K562 (cell line): Measurements from ENCODE around the gene TIMM8A. TPM values are rescaled to one million over a fixed set of nuclear protein-coding genes. Genes with fewer than 3 reads are reported as not detected.
A peak's percentile ranks its signal among the peaks of the same experiment; 100 is the strongest.

ENCODE experiments used
- DPF2 ChIP-seq: fragments of 450-650 bp; IDR thresholded peaks from 2 replicates; pipeline ENCODE4 v1.6.1; 2016
- HDAC2 ChIP-seq: fragments of 450-650 bp; IDR thresholded peaks from 2 replicates; pipeline ENCODE4 v1.6.1; 2016; ENCODE audit warnings: mild to moderate bottlenecking
- MAFF ChIP-seq: IDR thresholded peaks from 2 replicates; pipeline ENCODE4 v1.6.1; 2012; ENCODE audit warnings: low read length, improper control_type of control experiment
- NFE2 ChIP-seq: IDR thresholded peaks from 2 replicates; pipeline ENCODE4 v1.6.1; 2014; ENCODE audit warnings: antibody characterized with exemption, low read depth
- NR2C2 ChIP-seq, 2 experiments: fragments of 200-800 bp in 1 of 2; sonication (Bioruptor generic) in 1 of 2; sonication (generic) in 1 of 2; formaldehyde crosslinking in 1 of 2; IDR thresholded peaks; 2 replicates each; pipeline versions ENCODE4 v1.6.1 to v1.8.0; 2016 to 2022; ENCODE audit warnings: mild to moderate bottlenecking in 1 of 2, missing compliant biosample characterization in 1 of 2, missing genetic modification characterization in 1 of 2, missing genetic modification reagents in 1 of 2
- ZNF175 ChIP-seq: fragments of 200-800 bp; sonication (Bioruptor generic); IDR thresholded peaks from 2 replicates; pipeline ENCODE4 v1.6.1; 2016; ENCODE audit warnings: low read depth, mild to moderate bottlenecking, missing genetic modification characterization, missing compliant biosample characterization
- ZNF316 ChIP-seq: fragments of 450-650 bp; IDR thresholded peaks from 2 replicates; pipeline ENCODE4 v1.6.1; 2016
- polyA plus RNA-seq, 8 experiments: library from polyadenylated mRNA; depleted of rRNA in 4 of 8; stranded (reverse) in 5 of 8; unstranded in 3 of 8; fragments of >200 nt; fragmentation: Nextera tagmentation in 2 of 8; fragmentation: Illumina TruSeq in 1 of 8; extraction: Ambion mirVana in 2 of 8; extraction: Trizol in 1 of 8; gene quantifications; 2 replicates each; pipeline versions ENCODE4 v1.2.1 to v1.2.3, GENCODE V29; 2011 to 2014; ENCODE audit warnings: inconsistent platforms in 1 of 8, missing spikeins in 1 of 8
- total RNA-seq, 7 experiments: library from RNA; depleted of rRNA in 6 of 7; stranded (reverse); fragments of >200 nt in 6 of 7; fragmentation: Illumina TruSeq in 2 of 7; extraction: Trizol in 2 of 7; gene quantifications; 2 replicates each; pipeline versions ENCODE4 v1.2.1 to v1.2.3, GENCODE V29; 2011 to 2021; ENCODE audit warnings: low replicate concordance in 1 of 7
- TF ChIP-seq, protein P1 (sequence below): fragments of 450-650 bp; IDR thresholded peaks from 2 replicates; pipeline ENCODE4 v1.6.1; 2017; ENCODE audit warnings: antibody characterized with exemption, mild to moderate bottlenecking
- TF ChIP-seq, protein P2 (sequence below): fragments of 250-450 bp; sonication (Bioruptor Pico); IDR thresholded peaks from 2 replicates; pipeline ENCODE4 v1.9.0; 2021; ENCODE audit warnings: mild to moderate bottlenecking
- TF ChIP-seq, protein P3 (sequence below), 2 experiments: fragments of 450-650 bp in 1 of 2; sonication (generic) in 1 of 2; formaldehyde crosslinking in 1 of 2; IDR thresholded peaks in 1 of 2; conservative IDR thresholded peaks in 1 of 2; 2 replicates each; pipeline versions ENCODE4 v1.6.1 to v1.8.1; 2016 to 2023; ENCODE audit warnings: mild to moderate bottlenecking in 2 of 2, moderate library complexity in 2 of 2, inconsistent platforms in 1 of 2, missing genetic modification reagents in 1 of 2

The TIMM8A gene
- total and polyA plus RNA-seq, 9 of the 15 experiments (the other 6 are each of a cell fraction or from before 2014, with no cell fraction given) = 10.9 to 132 (median 41.1) TPM

DNA sequence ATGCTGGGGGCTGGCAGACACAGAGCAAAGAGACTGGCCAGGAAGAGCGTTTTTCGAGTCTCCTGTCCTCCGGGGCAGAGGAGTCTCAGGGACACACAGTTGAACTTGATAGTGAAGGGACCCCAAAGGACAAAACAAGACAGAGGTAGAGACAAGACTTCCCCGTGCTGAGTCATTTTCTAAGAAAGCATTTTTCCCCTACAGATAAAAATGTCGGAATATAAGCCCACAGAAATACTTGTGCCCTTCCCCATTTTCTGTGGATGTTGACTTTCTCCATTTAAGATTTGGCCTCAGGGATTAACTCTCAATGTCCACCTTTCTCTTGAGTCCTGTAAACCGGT lies 38.0 kb upstream of the TIMM8A start (continued):
- TF ChIP-seq, protein P1, sequence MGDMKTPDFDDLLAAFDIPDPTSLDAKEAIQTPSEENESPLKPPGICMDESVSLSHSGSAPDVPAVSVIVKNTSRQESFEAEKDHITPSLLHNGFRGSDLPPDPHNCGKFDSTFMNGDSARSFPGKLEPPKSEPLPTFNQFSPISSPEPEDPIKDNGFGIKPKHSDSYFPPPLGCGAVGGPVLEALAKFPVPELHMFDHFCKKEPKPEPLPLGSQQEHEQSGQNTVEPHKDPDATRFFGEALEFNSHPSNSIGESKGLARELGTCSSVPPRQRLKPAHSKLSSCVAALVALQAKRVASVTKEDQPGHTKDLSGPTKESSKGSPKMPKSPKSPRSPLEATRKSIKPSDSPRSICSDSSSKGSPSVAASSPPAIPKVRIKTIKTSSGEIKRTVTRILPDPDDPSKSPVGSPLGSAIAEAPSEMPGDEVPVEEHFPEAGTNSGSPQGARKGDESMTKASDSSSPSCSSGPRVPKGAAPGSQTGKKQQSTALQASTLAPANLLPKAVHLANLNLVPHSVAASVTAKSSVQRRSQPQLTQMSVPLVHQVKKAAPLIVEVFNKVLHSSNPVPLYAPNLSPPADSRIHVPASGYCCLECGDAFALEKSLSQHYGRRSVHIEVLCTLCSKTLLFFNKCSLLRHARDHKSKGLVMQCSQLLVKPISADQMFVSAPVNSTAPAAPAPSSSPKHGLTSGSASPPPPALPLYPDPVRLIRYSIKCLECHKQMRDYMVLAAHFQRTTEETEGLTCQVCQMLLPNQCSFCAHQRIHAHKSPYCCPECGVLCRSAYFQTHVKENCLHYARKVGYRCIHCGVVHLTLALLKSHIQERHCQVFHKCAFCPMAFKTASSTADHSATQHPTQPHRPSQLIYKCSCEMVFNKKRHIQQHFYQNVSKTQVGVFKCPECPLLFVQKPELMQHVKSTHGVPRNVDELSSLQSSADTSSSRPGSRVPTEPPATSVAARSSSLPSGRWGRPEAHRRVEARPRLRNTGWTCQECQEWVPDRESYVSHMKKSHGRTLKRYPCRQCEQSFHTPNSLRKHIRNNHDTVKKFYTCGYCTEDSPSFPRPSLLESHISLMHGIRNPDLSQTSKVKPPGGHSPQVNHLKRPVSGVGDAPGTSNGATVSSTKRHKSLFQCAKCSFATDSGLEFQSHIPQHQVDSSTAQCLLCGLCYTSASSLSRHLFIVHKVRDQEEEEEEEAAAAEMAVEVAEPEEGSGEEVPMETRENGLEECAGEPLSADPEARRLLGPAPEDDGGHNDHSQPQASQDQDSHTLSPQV = peak; percentile 18; the same call in 1 of the 2 replicates
- TF ChIP-seq, protein P2, sequence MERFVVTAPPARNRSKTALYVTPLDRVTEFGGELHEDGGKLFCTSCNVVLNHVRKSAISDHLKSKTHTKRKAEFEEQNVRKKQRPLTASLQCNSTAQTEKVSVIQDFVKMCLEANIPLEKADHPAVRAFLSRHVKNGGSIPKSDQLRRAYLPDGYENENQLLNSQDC (CRISPR knock-in tag) = no peak
- peak; percentile 50; the same call in 1 of the 2 replicates for TF ChIP-seq ZNF316
- TF ChIP-seq ZNF175 = 0 out of 2 replicates have a peak, but pooled peaks have one; percentile 13
- TF ChIP-seq NFE2 = peak; percentile 60
- peak; percentile 38; the same call in 1 of the 2 replicates for TF ChIP-seq MAFF
- TF ChIP-seq NR2C2 (CRISPR knock-in tag; IDR thresholded peaks at IDR 0.05) = no peak
- peak; percentile 70; the same call in 1 of the 2 replicates for TF ChIP-seq NR2C2 (tag; IDR thresholded peaks at IDR 0.05)
- TF ChIP-seq HDAC2 = 0 out of 2 replicates have a peak, but pooled peaks have one; percentile 0
- TF ChIP-seq DPF2 = peak; percentile 39
- TF ChIP-seq, protein P3, sequence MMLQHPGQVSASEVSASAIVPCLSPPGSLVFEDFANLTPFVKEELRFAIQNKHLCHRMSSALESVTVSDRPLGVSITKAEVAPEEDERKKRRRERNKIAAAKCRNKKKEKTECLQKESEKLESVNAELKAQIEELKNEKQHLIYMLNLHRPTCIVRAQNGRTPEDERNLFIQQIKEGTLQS (IDR thresholded peaks at IDR 0.05) = peak; percentile 1; the same call in 1 of the 2 replicates
- TF ChIP-seq, protein P3 (CRISPR knock-in tag; conservative IDR thresholded peaks at IDR 0.05) = no peak
